GM19397 (cell line): ENCODE data around the gene CEP170.
"Not testable (repeated sequence)": the region's sequence is repeated elsewhere in the genome, so short reads cannot be mapped to it uniquely, and the experiment has no call there.

Experiments
- ATAC-seq: cut with Tn5 transposase; IDR thresholded peaks from one replicate; pipeline ENCODE4 v1.9.1; 2021; ENCODE audit warnings: mild to moderate bottlenecking, moderate library complexity; ENCODE audit not compliant: unreplicated experiment

CEP170 gene

DNA sequence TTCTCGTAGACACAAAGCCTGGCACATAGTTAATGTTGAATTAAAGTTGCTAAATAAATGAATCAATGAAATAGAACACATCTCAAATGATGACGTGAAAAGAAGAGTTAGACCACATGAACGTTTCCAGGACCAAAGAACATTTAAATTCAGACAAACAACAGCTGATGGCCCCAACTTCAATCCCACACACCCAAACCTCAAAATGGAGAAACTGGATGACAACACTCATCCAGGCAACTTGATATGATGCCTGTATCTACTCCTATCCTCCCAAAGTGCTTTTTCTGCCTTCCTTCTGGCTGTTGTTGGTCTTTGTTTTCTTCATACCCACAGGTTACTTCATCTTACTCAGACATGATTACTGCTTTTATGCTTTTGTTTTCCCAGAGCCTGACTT lies 71.9 kb downstream of the CEP170 start:
- ATAC-seq = not testable (repeated sequence)

DNA sequence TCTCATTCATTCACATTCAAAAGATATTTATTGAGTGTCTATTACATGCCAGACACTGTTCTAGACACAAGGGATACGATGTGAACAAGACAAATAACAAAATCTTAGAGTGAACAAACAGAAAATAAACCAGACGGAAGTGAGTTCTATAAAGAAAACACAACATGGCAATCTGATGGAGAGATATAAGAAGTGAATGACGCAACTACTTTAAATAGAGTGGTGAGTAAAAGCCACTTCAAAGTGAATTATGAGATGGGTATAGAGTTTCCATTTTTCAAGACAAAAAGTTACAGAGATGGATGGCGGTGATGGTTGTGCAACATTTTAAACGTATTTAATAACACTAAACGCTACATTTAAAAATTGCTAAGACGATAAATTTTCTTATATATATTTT lies 75.4 kb downstream of the CEP170 start:
- no peak for ATAC-seq

DNA sequence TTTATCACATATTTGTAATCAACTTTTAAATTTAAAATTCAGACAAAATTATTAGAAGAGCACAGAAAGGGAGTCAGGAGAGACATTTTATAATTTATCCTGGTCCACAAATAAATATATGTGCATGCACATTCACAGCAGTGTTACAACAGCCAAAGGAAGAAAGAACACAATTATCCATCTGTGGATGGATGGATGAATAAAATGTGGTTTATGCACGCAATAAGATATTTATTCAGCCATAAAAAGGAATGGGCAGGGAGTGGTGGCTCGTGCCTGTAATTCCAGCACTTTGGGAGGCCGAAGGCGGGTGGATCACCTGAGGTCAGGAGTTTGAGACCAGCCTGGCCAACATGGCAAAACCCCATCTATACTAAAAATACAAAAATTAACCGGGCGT lies 77.3 kb downstream of the CEP170 start:
- ATAC-seq = not testable (repeated sequence)

DNA sequence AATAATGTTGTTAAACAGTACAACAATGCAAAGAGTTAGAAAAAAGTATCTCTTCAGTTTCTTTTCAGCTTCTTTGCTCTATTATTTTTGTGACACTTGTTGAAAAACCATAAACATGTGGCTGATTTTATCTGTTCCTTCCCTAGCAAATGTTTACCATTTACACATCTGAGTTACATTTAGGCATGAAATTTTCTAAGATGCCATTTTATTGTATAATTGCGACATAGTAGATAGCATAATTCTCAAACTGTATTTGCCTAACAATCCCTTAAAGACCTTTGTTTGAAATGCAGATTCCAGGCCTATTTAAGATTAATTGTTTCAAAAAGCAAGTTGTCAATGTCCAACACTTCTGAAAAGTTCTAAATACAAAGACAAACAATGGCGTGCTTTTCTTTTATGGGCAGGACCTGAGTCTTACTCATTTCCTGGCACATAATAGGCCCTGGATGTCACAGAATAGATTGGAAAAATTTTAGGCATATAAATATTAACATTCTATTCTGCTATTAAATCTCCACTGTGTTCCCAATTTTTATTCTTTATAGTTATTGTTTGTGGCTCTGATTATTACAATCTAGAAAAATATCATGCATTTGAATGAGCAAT lies 81.2 kb downstream of the CEP170 start:
- ATAC-seq = not testable (repeated sequence)

DNA sequence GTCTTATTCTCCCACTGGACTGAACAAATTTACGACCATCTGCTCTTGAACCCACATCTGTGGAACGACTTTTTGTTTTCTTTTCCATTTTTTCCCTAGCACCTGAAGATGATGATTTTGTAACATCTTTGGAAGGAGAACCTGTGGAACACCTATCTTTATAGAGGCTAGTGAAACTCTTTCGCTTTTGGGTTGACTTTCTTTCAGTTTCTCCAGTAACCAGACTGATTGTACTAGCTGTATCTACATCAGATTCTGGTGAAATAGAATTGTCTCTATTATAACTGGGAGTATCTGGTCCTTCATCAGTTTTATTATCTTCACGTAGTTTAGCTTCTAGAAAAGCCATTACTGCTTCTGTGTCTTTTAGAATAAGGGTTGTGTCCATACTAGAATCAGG lies 90.2 kb downstream of the CEP170 start:
- ATAC-seq = not testable (repeated sequence)

DNA sequence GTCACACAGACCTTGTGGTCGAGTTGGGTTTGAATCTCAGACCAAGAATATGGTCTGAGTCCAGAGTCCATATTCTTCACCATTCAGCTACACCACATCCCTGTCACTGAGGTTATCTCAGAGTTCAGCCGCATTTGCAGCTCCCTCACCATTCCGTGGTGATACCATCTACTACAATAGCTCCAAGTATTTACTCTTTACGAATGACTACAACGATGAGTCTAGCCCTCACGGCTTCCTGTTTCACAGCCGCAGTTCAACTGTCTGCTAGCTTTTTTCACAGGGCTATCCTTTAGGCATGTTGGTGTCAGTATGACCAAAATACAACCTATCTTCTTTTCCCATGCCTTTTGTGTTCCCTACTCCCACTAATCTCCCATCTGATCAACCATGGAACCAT lies 104.2 kb downstream of the CEP170 start:
- not testable (repeated sequence) for ATAC-seq

DNA sequence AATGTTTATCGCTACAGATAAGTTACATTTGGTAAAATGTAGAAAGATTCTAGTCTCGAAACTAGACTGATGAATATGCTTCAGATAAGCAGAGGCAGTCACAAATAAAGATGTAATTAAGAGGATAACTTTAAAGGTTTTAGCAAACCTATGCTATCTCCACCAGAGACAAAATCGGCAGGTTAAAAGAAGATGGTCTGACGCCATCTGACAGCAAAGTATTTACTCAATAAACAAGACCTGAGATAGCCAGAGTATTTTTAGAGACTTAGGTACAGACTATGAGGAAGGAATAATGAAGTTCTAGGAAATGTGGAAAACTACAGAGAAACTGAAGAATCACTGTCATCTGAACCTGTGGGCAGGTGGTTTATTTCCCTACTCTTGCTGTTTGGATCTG lies 106.0 kb downstream of the CEP170 start:
- not testable (repeated sequence) for ATAC-seq

DNA sequence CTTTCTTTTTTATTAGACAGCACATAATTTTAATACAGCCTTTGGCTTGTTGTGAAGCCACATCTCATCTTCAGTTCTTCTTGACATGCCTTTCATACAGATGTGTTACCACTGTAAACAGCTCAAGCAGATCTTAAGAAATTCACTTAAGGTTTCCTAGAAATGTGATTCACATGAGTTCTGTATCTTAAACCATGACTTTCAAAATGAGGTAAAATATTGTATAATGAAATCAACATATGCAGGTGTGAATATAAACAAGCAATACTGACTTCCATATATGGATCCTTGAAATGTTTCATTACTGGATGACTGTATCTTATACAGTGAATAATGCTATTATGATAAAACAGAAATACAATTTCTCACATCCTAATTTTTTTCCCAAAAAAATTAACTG lies 107.7 kb downstream of the CEP170 start:
- not testable (repeated sequence) for ATAC-seq

DNA sequence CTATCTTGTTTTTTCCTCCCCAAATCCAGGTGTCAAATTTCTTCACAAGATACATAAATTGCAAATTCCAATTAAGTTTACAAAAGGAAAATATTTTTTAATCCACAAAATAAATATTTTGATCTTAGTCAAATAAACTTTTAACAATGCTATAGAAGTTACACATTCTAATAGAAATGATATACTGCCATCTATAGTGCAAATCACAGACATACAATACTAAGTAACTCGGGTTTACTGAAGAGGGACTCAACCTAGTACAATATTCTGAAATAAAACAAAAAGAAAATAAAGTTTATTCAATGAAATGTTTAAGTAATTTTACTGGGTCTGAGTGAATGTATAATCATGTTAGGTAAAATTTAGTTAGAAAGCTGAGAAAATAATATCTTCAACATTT lies 114.6 kb downstream of the CEP170 start:
- not testable (repeated sequence) for ATAC-seq

DNA sequence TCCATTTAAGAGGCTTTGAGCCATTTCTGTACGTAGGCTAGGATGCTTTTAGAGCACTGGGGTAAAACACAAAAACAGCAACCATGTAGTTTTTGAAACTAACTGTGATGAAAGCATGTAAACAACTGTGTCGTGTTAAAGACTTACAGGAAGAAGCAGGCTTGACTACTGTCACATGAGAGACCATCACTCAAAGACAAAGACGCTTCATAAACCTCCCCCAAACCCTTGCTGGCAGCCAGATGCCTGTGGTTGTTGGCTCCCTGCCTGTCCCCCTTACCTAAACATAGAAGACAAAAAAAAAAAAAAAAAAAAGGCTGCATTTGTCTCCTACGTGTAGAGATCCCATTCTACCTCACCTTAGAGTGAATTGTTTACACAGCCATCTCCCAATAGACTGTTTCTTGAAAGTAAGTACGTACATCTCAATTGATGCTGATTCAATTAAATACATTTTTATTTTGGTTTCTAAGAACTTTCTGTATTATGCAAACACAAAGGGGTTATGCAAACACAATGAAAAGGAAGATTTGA lies 132.1 kb downstream of the CEP170 start:
- not testable (repeated sequence) for ATAC-seq

DNA sequence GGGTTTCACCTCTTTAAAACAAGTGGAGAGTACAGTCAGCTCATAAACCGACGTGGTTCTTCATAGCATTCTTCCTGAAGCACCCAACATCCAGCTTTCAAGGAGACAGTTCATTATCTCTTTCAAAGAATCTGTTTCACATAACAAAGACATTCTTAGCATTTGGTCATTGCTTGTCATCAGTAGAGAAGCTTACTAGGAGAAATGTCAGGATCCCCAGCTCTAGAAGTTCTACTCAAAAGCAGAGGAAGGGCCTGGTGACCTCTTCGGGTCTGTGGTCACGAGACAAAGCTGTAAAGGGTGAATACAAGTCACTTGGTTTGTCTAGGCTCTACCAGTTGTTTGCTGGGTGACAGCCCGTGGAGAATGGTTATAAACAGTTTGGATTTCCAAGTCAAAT lies 133.1 kb downstream of the CEP170 start:
- ATAC-seq = not testable (repeated sequence)

DNA sequence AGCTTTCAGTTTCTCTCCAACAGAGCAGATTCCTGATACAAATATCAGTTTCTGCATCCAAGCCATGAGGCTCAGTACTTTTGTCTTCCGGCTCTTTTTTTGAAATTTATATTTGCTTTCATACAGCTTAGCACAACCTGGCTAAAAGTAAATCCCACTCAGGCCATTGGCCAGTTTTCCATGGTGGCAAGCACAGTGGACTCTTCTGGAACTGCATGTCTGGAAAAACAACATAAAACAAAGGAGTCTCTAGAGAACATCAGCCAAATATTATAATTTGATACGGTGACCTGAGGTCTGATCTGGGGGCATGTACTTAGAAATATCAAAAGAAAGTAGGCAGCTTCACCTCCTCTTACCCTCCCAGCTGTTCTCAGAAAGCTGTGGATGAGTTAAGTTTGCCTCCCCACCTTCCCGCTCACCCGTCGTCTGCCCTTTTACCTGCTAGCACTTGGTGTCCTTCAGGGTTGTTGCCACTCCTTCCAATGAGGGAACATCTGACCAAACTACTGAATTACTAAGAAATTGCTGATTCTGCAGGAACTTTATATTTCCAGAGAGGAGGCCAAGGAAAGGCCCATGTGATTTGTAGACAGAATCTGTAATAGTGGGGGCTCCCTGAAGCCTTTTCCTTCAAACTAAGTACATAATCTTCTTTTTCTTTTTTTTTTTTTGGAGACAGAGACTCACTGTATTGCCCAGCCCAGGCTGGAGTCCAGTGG lies 136.3 kb downstream of the CEP170 start:
- not testable (repeated sequence) for ATAC-seq

DNA sequence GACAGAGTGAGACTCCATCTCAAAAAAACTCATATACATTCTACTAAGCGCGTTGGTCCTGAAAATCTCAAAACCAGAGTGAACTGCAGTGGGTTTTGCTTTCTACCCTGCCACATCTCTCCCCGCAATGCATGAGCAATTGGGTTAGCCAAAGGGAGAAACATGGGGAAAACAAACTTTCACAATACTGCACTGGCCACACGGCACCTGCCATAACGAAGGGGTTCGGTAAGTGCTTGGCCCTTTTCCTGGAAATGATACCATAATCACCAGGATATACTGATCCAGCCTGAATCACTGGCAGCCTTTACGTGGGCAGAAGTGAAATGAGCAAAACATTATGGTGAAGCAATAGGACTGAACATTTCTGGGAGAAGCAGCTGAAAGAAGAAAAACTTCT lies 138.9 kb downstream of the CEP170 start:
- not testable (repeated sequence) for ATAC-seq

DNA sequence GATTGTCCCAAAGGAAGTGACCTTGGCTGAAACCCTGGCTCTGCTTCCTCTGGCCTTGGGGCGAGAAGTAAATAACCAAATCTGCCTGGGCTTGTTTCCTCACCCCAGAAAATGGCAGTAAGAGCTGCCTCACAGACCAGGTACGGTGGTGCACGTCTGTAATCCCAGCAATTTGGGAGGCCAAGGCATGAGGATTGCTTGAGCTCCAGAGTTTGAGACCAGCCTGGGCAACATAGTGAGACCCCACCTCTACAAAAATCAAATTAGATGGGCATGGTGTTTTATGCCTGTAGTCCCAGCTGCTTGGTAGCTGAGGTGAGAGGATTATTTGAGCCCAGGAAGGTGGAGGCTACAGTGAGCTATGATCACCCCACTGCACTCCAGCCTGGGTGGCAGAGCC lies 140.3 kb downstream of the CEP170 start:
- ATAC-seq = not testable (repeated sequence)

DNA sequence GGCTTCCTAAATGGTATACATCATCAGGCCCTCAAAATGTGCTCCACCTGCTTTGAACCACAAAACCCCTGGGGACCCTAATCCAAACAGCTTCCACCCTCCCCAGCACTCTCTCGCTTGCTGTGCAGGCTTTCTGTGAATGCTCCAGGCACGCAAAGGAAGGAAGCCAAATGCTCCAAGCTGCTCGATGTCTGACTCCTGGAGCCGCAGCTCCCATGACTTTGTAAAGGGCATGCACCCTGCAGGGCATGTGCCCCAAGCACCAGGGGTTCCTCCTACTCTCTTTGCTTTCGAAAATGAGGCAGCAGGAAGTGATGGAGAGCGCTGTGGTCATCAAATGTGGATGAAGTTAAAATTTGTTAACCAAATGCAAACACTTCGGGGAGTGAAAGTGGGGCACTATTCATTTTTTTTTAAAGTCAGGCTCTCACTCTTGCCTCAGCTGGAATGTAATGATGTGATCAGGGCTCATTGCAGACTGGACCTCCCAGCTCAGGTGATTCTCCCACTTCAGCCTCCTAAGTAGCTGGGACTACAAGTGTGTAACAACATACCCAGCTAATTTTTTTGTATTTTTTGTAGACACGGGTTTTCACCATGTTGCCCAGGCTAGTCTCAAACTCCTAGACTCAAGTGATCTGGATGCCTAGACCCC lies 140.9 kb downstream of the CEP170 start:
- ATAC-seq = peak; percentile 91

DNA sequence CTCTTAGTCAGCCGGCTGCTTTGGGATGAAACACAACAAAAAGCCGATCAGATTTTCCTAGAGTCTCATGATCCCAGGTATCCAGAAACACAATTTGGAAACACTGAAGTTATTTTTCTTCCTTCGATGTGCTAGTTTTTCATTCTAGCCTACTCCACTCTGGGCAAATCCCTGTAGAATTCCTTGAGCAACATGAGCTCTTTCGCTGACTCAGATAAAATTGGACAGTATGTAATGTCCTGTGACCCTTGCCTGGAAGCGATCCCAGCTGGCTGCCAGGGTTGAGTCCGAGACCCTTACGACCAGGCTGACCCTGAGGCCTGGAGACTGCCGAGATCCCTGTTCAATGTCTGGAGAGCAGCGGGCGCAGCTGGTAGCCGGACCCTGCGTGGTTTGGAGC lies 147.9 kb downstream of the CEP170 start:
- not testable (repeated sequence) for ATAC-seq

DNA sequence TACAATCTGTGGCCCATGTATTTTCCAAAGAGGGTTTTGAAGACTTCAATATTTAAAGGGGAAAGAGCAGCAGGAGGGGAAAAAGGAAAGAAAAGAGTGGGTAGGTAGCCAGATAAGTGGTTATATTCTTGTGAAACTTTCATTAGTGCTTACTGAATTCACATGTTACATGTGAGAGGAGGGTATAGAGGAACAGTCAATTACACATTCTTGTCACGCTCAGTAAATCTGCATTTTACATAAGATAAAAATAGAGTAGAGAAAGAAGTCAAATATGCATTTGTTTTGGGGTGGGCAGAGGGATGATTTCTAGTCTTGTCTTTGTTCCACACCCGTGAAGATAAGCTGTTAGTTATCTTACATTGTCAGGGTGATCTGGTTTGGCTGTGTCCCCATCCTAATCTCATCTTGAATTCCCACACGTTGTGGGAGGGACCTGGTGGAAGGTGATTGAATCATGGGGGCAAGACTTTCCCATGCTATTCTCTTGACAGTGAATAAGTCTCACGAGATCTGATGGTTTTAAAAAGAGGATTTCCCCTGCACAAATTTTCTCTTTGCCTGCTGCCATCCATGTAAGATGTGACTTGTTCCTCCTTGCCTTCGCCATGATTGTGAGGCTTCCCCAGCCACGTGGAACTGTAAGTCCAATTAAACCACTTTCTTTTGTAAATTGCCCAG lies 149.3 kb downstream of the CEP170 start:
- not testable (repeated sequence) for ATAC-seq

DNA sequence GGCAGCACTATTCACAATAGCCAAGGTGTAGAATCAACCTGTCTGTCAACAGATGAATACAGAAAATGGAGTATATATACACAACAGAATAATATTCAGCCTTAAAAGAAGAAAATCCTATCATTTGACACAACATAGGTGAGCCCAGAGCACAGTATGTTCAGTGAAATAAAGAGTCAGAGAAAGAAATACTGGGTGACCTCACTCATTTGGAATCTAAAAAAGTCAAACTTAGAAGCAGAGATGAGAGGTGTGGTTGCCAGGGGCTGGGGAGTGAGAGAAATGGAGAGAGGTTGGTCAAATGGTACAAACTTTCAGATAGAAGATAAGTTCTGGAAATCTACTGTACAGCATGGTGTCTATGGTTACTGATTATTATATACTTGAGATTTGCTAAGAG lies 150.0 kb downstream of the CEP170 start:
- ATAC-seq = not testable (repeated sequence)

DNA sequence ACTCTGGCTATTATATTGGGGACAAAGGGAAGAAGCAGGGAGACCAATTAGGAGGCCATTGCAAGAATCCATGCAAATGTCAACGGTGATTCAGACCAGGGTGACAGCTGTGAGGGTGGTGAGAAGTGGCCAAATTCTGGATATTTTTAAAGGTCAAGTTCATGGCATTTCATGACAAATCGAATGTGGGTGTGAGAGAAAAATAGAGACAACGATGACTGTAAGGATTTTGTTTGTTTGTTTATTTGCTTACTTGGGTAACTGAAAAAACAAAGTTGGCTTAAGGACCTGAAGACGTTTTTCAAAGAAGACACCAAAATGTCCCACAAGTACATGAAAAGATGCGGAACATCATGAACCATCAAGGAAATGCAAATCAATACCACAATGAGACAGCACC lies 150.6 kb downstream of the CEP170 start:
- ATAC-seq = not testable (repeated sequence)

DNA sequence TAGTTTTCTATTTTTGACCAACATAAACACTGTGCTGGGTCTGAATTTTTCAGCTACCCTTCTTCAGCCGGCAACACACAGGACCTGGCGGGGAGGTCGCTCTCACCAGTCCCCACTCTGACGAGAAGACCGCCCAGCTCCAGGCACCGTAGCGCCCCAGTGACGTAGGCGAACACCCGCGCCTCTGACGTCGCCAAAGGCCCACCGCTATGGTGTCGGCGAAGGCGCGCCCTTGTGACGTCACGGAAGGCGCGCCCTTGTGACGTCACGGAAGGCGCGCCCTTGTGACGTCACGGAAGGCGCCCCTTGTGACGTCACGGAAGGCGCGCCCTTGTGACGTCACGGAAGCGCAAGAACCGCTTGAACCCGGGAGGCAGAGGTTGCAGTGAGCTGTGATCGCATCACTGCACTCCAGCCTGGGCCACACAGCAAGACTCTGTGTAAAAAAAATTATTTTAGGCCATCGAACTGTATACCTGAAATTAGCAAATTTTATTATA lies 153.5 kb downstream of the CEP170 start:
- ATAC-seq = not testable (repeated sequence)

DNA sequence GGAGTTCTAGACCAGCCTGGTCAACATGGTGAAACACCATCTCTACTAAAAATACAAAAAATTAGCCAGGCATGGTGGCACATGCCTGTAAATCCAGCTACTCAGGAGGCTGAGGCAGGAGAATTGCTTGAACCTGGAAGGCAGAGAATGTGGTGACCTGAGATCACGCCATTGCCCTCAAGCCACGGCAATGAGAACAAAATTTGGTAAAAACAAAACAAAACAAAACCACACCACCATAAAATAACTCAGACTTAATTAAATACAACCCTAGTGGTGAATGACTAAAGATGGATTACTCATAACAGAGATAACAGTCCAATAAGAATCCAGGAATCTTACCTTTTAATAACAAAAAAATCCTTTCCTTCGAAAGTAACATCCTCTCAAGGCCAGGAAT lies 167.7 kb downstream of the CEP170 start:
- ATAC-seq = not testable (repeated sequence)
